GM12878 (cell line): Measurements from ENCODE around the gene HMGXB3. TPM values are rescaled to one million over a fixed set of nuclear protein-coding genes. Genes with fewer than 3 reads are reported as not detected.

Source experiments
- ATAC-seq: fragments of 200-7000 bp; cut with Tn5 transposase; 3 replicates; pipeline ENCODE4 v1.9.1; 2020; ENCODE audit warnings: mild to moderate bottlenecking, moderate library complexity
- BruUV-seq: library from RNA; stranded (reverse); fragments of 400-500 nt; replicated peaks from 2 replicates; lab custom pipeline; 2021; lab: Mats Ljungman, UMichigan
- CTCF ChIA-PET: fragments of 300-600 bp; sonication (Branson Sonifier 250); formaldehyde crosslinking; extraction: SDS; loops from one replicate; lab custom pipeline; 2021; ENCODE audit warnings: inconsistent platforms; lab: Yijun Ruan, JAX
- POLR2A ChIA-PET: fragments of 350-600 bp; formaldehyde crosslinking; extraction: SDS; loops from one replicate; lab custom pipeline; 2021; ENCODE audit warnings: inconsistent platforms; lab: Charles Lee
- RAD21 ChIA-PET: fragments of 300-600 bp; sonication (Branson Sonifier 250); formaldehyde crosslinking; loops from one replicate; lab custom pipeline; 2023; ENCODE audit warnings: antibody characterized with exemption; ENCODE audit not compliant: unreplicated experiment; lab: Charles Lee
- SMC1A ChIA-PET: fragments of 300-600 bp; sonication (Branson Sonifier 250); formaldehyde crosslinking; loops from one replicate; lab custom pipeline; 2023; ENCODE audit not compliant: unreplicated experiment, uncharacterized antibody; lab: Charles Lee
- DNase-seq: peaks from one replicate; pipeline ENCODE4 v3.0.0-alpha.2; 2011; ENCODE audit warnings: low read depth, low spot score
- FAIRE-seq: peaks from 3 replicates; lab custom pipeline; 2011; peaks lifted over from hg19 to GRCh38; lab: Jason Lieb, UNC
- H2AFZ ChIP-seq: 2 replicates; pipeline ENCODE4 v1.6.0; 2011; ENCODE audit warnings: low read depth, low read length, control low read depth; ENCODE audit not compliant: control insufficient read depth
- H3K27ac ChIP-seq: 2 replicates; pipeline ENCODE4 v1.5.1; 2011; ENCODE audit warnings: control low read depth; ENCODE audit not compliant: control insufficient read depth, insufficient read depth
- H3K27me3 ChIP-seq, 2 experiments: replicated peaks in 1 of 2; 2 replicates each; pipeline versions ENCODE4 v1.6.0 to v1.6.1; 2011; ENCODE audit warnings: low read length in 1 of 2; ENCODE audit not compliant: control insufficient read depth in 2 of 2, insufficient read depth in 2 of 2
- H3K36me3 ChIP-seq, 2 experiments: 2 replicates each; pipeline ENCODE4 v1.5.1; 2011; ENCODE audit warnings: low read length in 1 of 2; ENCODE audit not compliant: control insufficient read depth in 2 of 2, insufficient read depth in 2 of 2
- H3K4me1 ChIP-seq: 2 replicates; pipeline ENCODE4 v1.6.1; 2011; ENCODE audit warnings: mild to moderate bottlenecking, low read length, moderate library complexity, mixed read lengths; ENCODE audit not compliant: control insufficient read depth, insufficient read depth
- H3K4me2 ChIP-seq: 2 replicates; pipeline ENCODE4 v1.6.0; 2011; ENCODE audit warnings: control low read depth; ENCODE audit not compliant: control insufficient read depth, insufficient read depth
- H3K4me3 ChIP-seq: fragments of 200-600 bp; sonication (generic); 2 replicates; pipeline ENCODE4 v1.5.1; 2016
- H3K79me2 ChIP-seq: 2 replicates; pipeline ENCODE4 v1.6.0; 2011; ENCODE audit warnings: low read length; ENCODE audit not compliant: control insufficient read depth, insufficient read depth
- H3K9ac ChIP-seq: 2 replicates; pipeline ENCODE4 v1.8.0; 2011; ENCODE audit warnings: low read length, control low read depth, mixed read lengths; ENCODE audit not compliant: control insufficient read depth, insufficient read depth
- H3K9me3 ChIP-seq: replicated peaks from 3 replicates; pipeline ENCODE4 v1.5.1; 2011; ENCODE audit warnings: mild to moderate bottlenecking, low read length; ENCODE audit not compliant: control insufficient read depth, insufficient read depth
- H4K20me1 ChIP-seq: 2 replicates; pipeline ENCODE4 v1.6.0; 2011; ENCODE audit not compliant: control insufficient read depth, insufficient read depth
- DPF2 ChIP-seq: fragments of 450-650 bp; IDR thresholded peaks from 2 replicates; pipeline ENCODE4 v1.6.1; 2017; ENCODE audit warnings: mild to moderate bottlenecking
- E2F4 ChIP-seq: IDR thresholded peaks from 2 replicates; pipeline ENCODE4 v1.6.1; 2012; ENCODE audit warnings: low read depth, low read length, improper control_type of control experiment
- E2F8 ChIP-seq: fragments of 450-650 bp; IDR thresholded peaks from 2 replicates; pipeline ENCODE4 v1.6.1; 2018; ENCODE audit warnings: mild to moderate bottlenecking, low read depth, moderate library complexity; ENCODE audit not compliant: partially characterized antibody
- FOS ChIP-seq: IDR thresholded peaks from 3 replicates; pipeline ENCODE4 v1.6.1; 2011; ENCODE audit warnings: borderline replicate concordance; ENCODE audit not compliant: insufficient read length; ENCODE audit errors: extremely low read depth
- GABPA ChIP-seq: IDR thresholded peaks from 2 replicates; pipeline ENCODE4 v1.6.1; 2014; ENCODE audit warnings: antibody characterized with exemption, low read depth, mild to moderate bottlenecking, inconsistent platforms
- MAX ChIP-seq: IDR thresholded peaks from 2 replicates; pipeline ENCODE4 v1.6.1; 2012; ENCODE audit warnings: low read depth, low read length, improper control_type of control experiment
- NR2C1 ChIP-seq: fragments of 450-650 bp; IDR thresholded peaks from 2 replicates; pipeline ENCODE4 v1.6.1; 2017; ENCODE audit warnings: antibody characterized with exemption, mild to moderate bottlenecking, moderate library complexity
- USF2 ChIP-seq: IDR thresholded peaks from 2 replicates; pipeline ENCODE4 v1.6.1; 2011; ENCODE audit warnings: low read depth, low read length, improper control_type of control experiment, borderline replicate concordance
- ZNF687 ChIP-seq: fragments of 450-650 bp; IDR thresholded peaks from 2 replicates; pipeline ENCODE4 v1.6.1; 2017; ENCODE audit warnings: mild to moderate bottlenecking, moderate library complexity
- WGBS: methylation state at CpG from one replicate; pipeline ENCODE4 v1.1.6; 2016; ENCODE audit warnings: low lambda C conversion rate; ENCODE audit not compliant: insufficient replicate concordance, insufficient coverage; ENCODE audit errors: missing lambda C conversion rate; 5-methylcytosine and 5-hydroxymethylcytosine counted together
- in situ Hi-C: fragments of 300-500 bp; cut with MboI; formaldehyde crosslinking; loops from 9 replicates; pipeline ENCODE4 v1.14.3; 2018; ENCODE audit warnings: mixed read lengths
- intact Hi-C: fragments of 100-400 bp; cut with micrococcal nuclease; formaldehyde crosslinking; loops from one replicate; pipeline ENCODE4 v1.14.2; 2022; ENCODE audit not compliant: unreplicated experiment
- polyA plus RNA-seq, 11 experiments: library from polyadenylated mRNA; depleted of rRNA in 4 of 11; unstranded in 6 of 11; stranded (reverse) in 5 of 11; fragments of >200 nt; fragmentation: Nextera tagmentation in 4 of 11; fragmentation: Illumina TruSeq in 1 of 11; extraction: Ambion mirVana in 4 of 11; extraction: Trizol in 1 of 11; gene quantifications; 1 replicate in 1 of 11; 2 replicates in 10 of 11; pipeline versions ENCODE4 v1.2.1 to v1.2.3, GENCODE V29; 2011 to 2016; ENCODE audit warnings: inconsistent platforms in 2 of 11, missing spikeins in 2 of 11, low read depth in 1 of 11
- total RNA-seq, 4 experiments: library from RNA; depleted of rRNA in 3 of 4; stranded (reverse); fragments of >200 nt in 3 of 4; fragmentation: Illumina TruSeq in 1 of 4; extraction: Trizol in 1 of 4; gene quantifications; 2 replicates each; pipeline versions ENCODE4 v1.2.1 to v1.2.3, GENCODE V29; 2013 to 2021

HMGXB3 gene
- total and polyA plus RNA-seq, 10 of the 15 experiments (the other 5 are each of a cell fraction or from before 2014, with no cell fraction given) = 1.00 to 42.2 (median 28.1) TPM

- no peak for TF ChIP-seq NR2C1
- no peak for TF ChIP-seq E2F8
- TF ChIP-seq FOS = no peak
These were observed 81.2 kb downstream of the HMGXB3 start (continued) for GRCh38 chr5:150081541-150082283.

- POLR2A ChIA-PET = interaction anchor here (1.1 kb wide), 2 partner anchors 73 to 1042 kb away, joined by 3 to 4 read pairs; partner anchors contain the start of gene PDGFRB
- Histone ChIP-seq H3K4me1 (peaks cover 20% of the 10 kb centered on the region), H4K20me1 (no peaks in the 10 kb centered on the region), H3K27me3 (no peaks in the 10 kb centered on the region), H3K9ac (peak overlapping the region; percentile 4; the same call in 1 of the 2 replicates), H2AFZ (peak overlapping the region; percentile 25), H3K9me3 (no peaks in the 10 kb centered on the region), H3K4me3 (no peak overlapping the region), H3K27ac (peak overlapping the region; percentile 22; the same call in 1 of the 2 replicates), H3K36me3 (no peaks in the 10 kb centered on the region), H3K79me2 (no peaks in the 10 kb centered on the region), H3K4me2 (peak overlapping the region; percentile 67)
- WGBS = 26% methylated on average over 3 of the region's 3 CpGs
- intact Hi-C loops (no loop called here), in situ Hi-C loops (no loop called here)
- FAIRE-seq (no peak), DNase-seq (no peak), ATAC-seq (peak; percentile 55)
- SMC1A ChIA-PET = interaction anchor here (1.7 kb wide), 1 partner anchor 12 kb away, joined by 6 read pairs; no protein-coding TSS in a partner anchor
- CTCF ChIA-PET = interaction anchor here (0.5 to 1.6 kb wide), 4 partner anchors 8 to 638 kb away, joined by 3 to 6 read pairs (median 3); no protein-coding TSS in a partner anchor
- no TSS peak for BruUV-seq
- RAD21 ChIA-PET = interaction anchor here (1.2 kb wide), 1 partner anchor 39 kb away, joined by 3 read pairs; no protein-coding TSS in a partner anchor
- TF ChIP-seq MAX (no peak), E2F4 (no peak), GABPA (no peak), USF2 (no peak), DPF2 (no peak), ZNF687 (no peak)
These were observed 81.8 kb downstream of the HMGXB3 start for GRCh38 chr5:150082374-150082773.
